ENCODE results near the gene FAM240B. TPM values are rescaled to one million over a fixed set of nuclear protein-coding genes. Genes with fewer than 3 reads are reported as not detected.

Gene FAM240B
- total and polyA plus RNA-seq, 2 of the 13 experiments (the other 11 are each of a cell fraction or from before 2014, with no cell fraction given): not detected

- no TSS peak for BruUV-seq (replicated peaks)
- H3K9ac ChIP-seq (ENCODE audit: insufficient read depth, low read depth, low read length): no peak overlapping the region
- 25% methylated on average over 7 of the region's 7 CpGs for WGBS (ENCODE audit: low lambda C conversion rate)
These were observed 67.4 kb downstream of the FAM240B start for GRCh38 chr9:38652486-38652885.

More at GRCh38 chr9:38652486-38652885, 67.4 kb downstream of the FAM240B start:
- no peak overlapping the region for H3K4me3 ChIP-seq (replicated peaks in 1 of 3; ENCODE audit: insufficient read depth in 1 of 3, low read depth in 2 of 3, low read length in 3 of 3)
- FAIRE-seq (no peak), DNase-seq (ENCODE audit: low spot score) (no peak), ATAC-seq (no peak)
- no peaks in the 10 kb centered on the region for H3K79me2 ChIP-seq (ENCODE audit: insufficient read depth, low read length)
- H3K4me1 ChIP-seq (ENCODE audit: insufficient read depth, low read length): no peaks in the 10 kb centered on the region
- H3K36me3 ChIP-seq (replicated peaks in 1 of 2; ENCODE audit: control insufficient read depth in 1 of 2, insufficient read depth in 2 of 2, low read length in 2 of 2): no peaks in the 10 kb centered on the region
- no peaks in the 10 kb centered on the region for H3K9me3 ChIP-seq (ENCODE audit: low read length)
- in situ Hi-C loops (cut with HindIII; ENCODE audit: extremely low pct_ligation_motif_present, low pct_unique_long_range_greater_than_20kb) (no loop called here), intact Hi-C loops (cut with micrococcal nuclease; ENCODE audit: unreplicated experiment) (no loop called here)
- TF ChIP-seq HNRNPK (IDR thresholded peaks at IDR 0.05; ENCODE audit: low read depth, low read length, poor library complexity, severe bottlenecking): no peak
- no peak for TF ChIP-seq PRDM15 (CRISPR knock-in tag; IDR thresholded peaks at IDR 0.05)
- no peak for TF ChIP-seq ZNF30 (CRISPR knock-in tag; IDR thresholded peaks at IDR 0.05)
- no peak for TF ChIP-seq ZHX2 (IDR thresholded peaks at IDR 0.05; ENCODE audit: low read depth)
- no peak for TF ChIP-seq ZHX2 (CRISPR knock-in tag; IDR thresholded peaks at IDR 0.05; ENCODE audit: borderline replicate concordance)
- TF ChIP-seq KDM2A (CRISPR knock-in tag; IDR thresholded peaks at IDR 0.05; ENCODE audit: borderline replicate concordance, low read depth): no peak
- no peak for TF ChIP-seq SKI (IDR thresholded peaks at IDR 0.05; ENCODE audit: partially characterized antibody)
- peaks cover 2 to 31% of the 10 kb centered on the region in 2 experiments; a peak in 3 of 5 replicates for H3K27me3 ChIP-seq (ENCODE audit: control insufficient read depth in 1 of 2, insufficient read depth in 2 of 2, low read length in 2 of 2)
- CTCF ChIA-PET (ENCODE audit: low intra/inter-chr PET ratio, low total read pairs): no interaction called here
- H4K20me1 ChIP-seq (ENCODE audit: insufficient read depth, low read length): no peaks in the 10 kb centered on the region
- H2AFZ ChIP-seq (ENCODE audit: low read length): no peak overlapping the region
- POLR2A ChIA-PET: no interaction called here
- H3K4me2 ChIP-seq (ENCODE audit: low read depth, low read length): no peak overlapping the region
- no peak overlapping the region for H3K27ac ChIP-seq (ENCODE audit: extremely low read length, insufficient read depth, low read length)
